ENCODE results near the gene NAV2.

Gene NAV2

DNA sequence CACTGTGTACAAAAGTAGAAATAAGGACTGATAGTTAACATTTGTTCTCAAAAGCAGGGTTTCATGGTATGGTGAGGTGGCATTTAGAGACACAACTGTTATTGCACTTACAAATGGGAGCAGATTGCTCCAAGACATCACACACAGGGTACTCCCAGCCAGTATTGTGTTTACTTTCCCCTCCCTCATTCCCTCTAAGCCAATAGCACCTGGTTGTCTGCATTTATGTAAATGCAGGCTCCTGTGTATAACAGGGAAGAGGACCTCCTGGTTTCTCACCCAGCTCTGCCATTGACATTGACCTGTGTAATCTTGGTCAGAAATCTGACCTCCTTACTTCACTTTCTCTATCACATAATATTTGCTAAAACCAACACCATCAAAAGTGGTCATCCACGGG lies 154.4 kb downstream of the NAV2 start:
- in situ Hi-C loops (cut with HindIII; ENCODE audit: low sequenced_read_pairs): no loop called here
- H3K4me3 ChIP-seq (ENCODE audit: low read depth, low read length): no peak overlapping the region
- no peak for TF ChIP-seq CTCF (IDR thresholded peaks at IDR 0.05; ENCODE audit: low read depth, low read length, missing control alignments)
- DNase-seq (ENCODE audit: low read depth): no peak

DNA sequence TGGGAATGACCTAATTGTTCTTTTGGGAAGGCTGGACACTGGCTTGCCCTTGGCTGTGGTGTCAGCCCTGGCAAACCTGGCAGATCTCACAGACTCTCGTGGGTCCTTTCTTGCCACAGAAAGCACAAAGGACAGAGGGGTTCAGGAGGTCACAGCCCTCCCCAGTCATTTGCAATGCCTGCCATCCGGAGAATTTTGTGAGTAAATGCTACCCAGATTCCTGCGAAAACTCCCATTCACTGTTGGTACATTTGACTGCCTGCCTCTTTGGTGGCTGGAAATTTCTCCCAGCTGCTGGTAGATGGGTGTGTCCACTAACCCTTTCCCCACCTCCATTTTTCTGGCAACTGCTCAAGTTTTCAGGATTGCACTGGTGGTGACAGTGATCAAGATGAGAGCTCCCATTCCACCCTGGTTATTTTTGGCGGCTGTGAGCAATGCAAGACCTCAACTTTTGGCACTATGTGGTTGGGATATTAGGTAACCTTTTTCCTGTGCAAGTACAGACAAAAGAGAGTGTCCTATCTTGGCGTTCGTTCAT lies 155.7 kb downstream of the NAV2 start:
- no peak for TF ChIP-seq CTCF (IDR thresholded peaks at IDR 0.05; ENCODE audit: low read depth, low read length, missing control alignments)
- peak; percentile 72 for DNase-seq (ENCODE audit: low read depth)
- H3K4me3 ChIP-seq (ENCODE audit: low read depth, low read length): no peak overlapping the region
- in situ Hi-C loops (cut with HindIII; ENCODE audit: low sequenced_read_pairs): no loop called here

DNA sequence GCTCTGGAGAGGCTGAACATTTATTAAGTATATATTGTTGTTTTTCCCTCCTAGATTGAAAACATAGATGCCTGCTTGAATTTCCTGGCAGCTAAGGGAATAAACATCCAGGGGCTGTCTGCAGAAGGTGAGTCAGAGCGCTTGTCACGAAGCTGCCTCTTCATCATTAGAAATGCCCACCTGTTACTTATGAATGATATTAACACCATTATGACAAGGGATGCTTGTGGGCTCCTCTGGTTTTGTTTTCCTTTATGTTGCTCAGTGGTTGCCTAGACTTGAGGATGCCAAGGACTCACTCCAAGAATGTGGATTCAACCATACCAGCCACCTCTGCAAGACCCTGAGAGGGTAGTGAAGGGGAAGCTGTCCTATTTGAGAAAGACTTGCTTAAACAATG lies 156.2 kb downstream of the NAV2 start:
- in situ Hi-C loops (cut with HindIII; ENCODE audit: low sequenced_read_pairs): no loop called here
- peak; percentile 34 for DNase-seq (ENCODE audit: low read depth)
- TF ChIP-seq CTCF (IDR thresholded peaks at IDR 0.05; ENCODE audit: low read depth, low read length, missing control alignments): no peak
- H3K4me3 ChIP-seq (ENCODE audit: low read depth, low read length): no peak overlapping the region

- no peak for DNase-seq (ENCODE audit: low read depth)
- TF ChIP-seq CTCF (IDR thresholded peaks at IDR 0.05; ENCODE audit: low read depth, low read length, missing control alignments): no peak
- in situ Hi-C loops (cut with HindIII; ENCODE audit: low sequenced_read_pairs): no loop called here
- no peak overlapping the region for H3K4me3 ChIP-seq (ENCODE audit: low read depth, low read length)
Measured at GRCh38 chr11:19869466-19869865, 156.8 kb downstream of the NAV2 start.

GRCh38 chr11:19869946-19870589 lies 157.4 kb downstream of the NAV2 start:
- DNase-seq (ENCODE audit: low read depth): no peak
- no peak for TF ChIP-seq CTCF (IDR thresholded peaks at IDR 0.05; ENCODE audit: low read depth, low read length, missing control alignments)
- no peak overlapping the region for H3K4me3 ChIP-seq (ENCODE audit: low read depth, low read length)
- in situ Hi-C loops (cut with HindIII; ENCODE audit: low sequenced_read_pairs): no loop called here

- no peak for DNase-seq (ENCODE audit: low read depth)
- TF ChIP-seq CTCF (IDR thresholded peaks at IDR 0.05; ENCODE audit: low read depth, low read length, missing control alignments): no peak
- no peak overlapping the region for H3K4me3 ChIP-seq (ENCODE audit: low read depth, low read length)
- in situ Hi-C loops (cut with HindIII; ENCODE audit: low sequenced_read_pairs): no loop called here
Measured at GRCh38 chr11:19871531-19871930, 158.9 kb downstream of the NAV2 start.

Measured in astrocyte of the cerebellum (primary cell).